ENCODE measurements around the gene S100A8. TPM values are rescaled to one million over a fixed set of nuclear protein-coding genes. Genes with fewer than 3 reads are reported as not detected.

The S100A8 gene
- total RNA-seq, 1 experiment from 2014 or later: 1.4 TPM

- Histone ChIP-seq H2AFZ (ENCODE audit: low read depth, low read length, poor library complexity, severe bottlenecking) (no peak overlapping the region), H3K36me3 (ENCODE audit: control insufficient read depth in 1 of 2, insufficient read depth in 2 of 2, low read length in 2 of 2) (no peaks in the 10 kb centered on the region), H3K27me3 (ENCODE audit: insufficient read depth, low read length) (peaks cover 54% of the 10 kb centered on the region), H3K4me1 (ENCODE audit: control insufficient read depth in 1 of 2, insufficient read depth in 2 of 2, low read length in 2 of 2) (no peaks in the 10 kb centered on the region), H3K27ac (ENCODE audit: low read depth, low read length) (no peak overlapping the region), H3K79me2 (ENCODE audit: insufficient read depth, low read length) (no peaks in the 10 kb centered on the region), H3K9ac (ENCODE audit: low read length) (no peak overlapping the region), H3K9me3 (ENCODE audit: control insufficient read depth in 1 of 2, insufficient read depth in 1 of 2, low read depth in 1 of 2, low read length in 2 of 2) (no peaks in the 10 kb centered on the region), H4K20me1 (ENCODE audit: insufficient read depth) (no peaks in the 10 kb centered on the region), H3K4me2 (ENCODE audit: low read length) (no peak overlapping the region), H3K9me2 (ENCODE audit: insufficient read depth) (no peaks in the 10 kb centered on the region), H3K4me3 (replicated peaks in 1 of 2; ENCODE audit: low read depth in 1 of 2, low read length in 2 of 2) (no peak overlapping the region)
- intact Hi-C loops (cut with micrococcal nuclease): loop anchor here (5.0 kb wide), 1 partner anchor 96 kb away; no protein-coding TSS in a partner anchor
- BruUV-seq (replicated peaks): no TSS peak
- ChIA-PET POLR2A (no interaction called here), RAD21 (ENCODE audit: low non-redundant PET in 1 of 2, low total read pairs in 2 of 2, uncharacterized antibody in 2 of 2, unreplicated experiment in 2 of 2) (no interaction called here), CTCF (no interaction called here)
- ATAC-seq (no peak), DNase-seq (ENCODE audit: low read depth, low spot score) (no peak)
- TF ChIP-seq POLR2A (IDR thresholded peaks at IDR 0.05; ENCODE audit: borderline replicate concordance, extremely low read depth, insufficient read depth, insufficient read length): no peak
- TF ChIP-seq, protein P1, sequence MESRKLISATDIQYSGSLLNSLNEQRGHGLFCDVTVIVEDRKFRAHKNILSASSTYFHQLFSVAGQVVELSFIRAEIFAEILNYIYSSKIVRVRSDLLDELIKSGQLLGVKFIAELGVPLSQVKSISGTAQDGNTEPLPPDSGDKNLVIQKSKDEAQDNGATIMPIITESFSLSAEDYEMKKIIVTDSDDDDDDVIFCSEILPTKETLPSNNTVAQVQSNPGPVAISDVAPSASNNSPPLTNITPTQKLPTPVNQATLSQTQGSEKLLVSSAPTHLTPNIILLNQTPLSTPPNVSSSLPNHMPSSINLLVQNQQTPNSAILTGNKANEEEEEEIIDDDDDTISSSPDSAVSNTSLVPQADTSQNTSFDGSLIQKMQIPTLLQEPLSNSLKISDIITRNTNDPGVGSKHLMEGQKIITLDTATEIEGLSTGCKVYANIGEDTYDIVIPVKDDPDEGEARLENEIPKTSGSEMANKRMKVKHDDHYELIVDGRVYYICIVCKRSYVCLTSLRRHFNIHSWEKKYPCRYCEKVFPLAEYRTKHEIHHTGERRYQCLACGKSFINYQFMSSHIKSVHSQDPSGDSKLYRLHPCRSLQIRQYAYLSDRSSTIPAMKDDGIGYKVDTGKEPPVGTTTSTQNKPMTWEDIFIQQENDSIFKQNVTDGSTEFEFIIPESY (IDR thresholded peaks at IDR 0.05; ENCODE audit: extremely low read depth, insufficient replicate concordance, low read length): no peak
- no peak for TF ChIP-seq EZH2 (IDR thresholded peaks at IDR 0.05)
- TF ChIP-seq, protein P2, sequence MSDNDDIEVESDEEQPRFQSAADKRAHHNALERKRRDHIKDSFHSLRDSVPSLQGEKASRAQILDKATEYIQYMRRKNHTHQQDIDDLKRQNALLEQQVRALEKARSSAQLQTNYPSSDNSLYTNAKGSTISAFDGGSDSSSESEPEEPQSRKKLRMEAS (IDR thresholded peaks at IDR 0.05): no peak
- TF ChIP-seq SRF (IDR thresholded peaks at IDR 0.05; ENCODE audit: low read depth): no peak
- no peak for TF ChIP-seq ZFX (IDR thresholded peaks at IDR 0.05)
- TF ChIP-seq, protein P3, sequence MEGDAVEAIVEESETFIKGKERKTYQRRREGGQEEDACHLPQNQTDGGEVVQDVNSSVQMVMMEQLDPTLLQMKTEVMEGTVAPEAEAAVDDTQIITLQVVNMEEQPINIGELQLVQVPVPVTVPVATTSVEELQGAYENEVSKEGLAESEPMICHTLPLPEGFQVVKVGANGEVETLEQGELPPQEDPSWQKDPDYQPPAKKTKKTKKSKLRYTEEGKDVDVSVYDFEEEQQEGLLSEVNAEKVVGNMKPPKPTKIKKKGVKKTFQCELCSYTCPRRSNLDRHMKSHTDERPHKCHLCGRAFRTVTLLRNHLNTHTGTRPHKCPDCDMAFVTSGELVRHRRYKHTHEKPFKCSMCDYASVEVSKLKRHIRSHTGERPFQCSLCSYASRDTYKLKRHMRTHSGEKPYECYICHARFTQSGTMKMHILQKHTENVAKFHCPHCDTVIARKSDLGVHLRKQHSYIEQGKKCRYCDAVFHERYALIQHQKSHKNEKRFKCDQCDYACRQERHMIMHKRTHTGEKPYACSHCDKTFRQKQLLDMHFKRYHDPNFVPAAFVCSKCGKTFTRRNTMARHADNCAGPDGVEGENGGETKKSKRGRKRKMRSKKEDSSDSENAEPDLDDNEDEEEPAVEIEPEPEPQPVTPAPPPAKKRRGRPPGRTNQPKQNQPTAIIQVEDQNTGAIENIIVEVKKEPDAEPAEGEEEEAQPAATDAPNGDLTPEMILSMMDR (IDR thresholded peaks at IDR 0.05 in 2 of 3, conservative IDR thresholded peaks at IDR 0.05 in 1 of 3; ENCODE audit: borderline replicate concordance in 1 of 3, insufficient read depth in 1 of 3, low read depth in 2 of 3, low read length in 2 of 3): no peak
- TF ChIP-seq CBX3 (IDR thresholded peaks at IDR 0.05; ENCODE audit: low read depth): no peak
- no peak for TF ChIP-seq FOSL1 (IDR thresholded peaks at IDR 0.05; ENCODE audit: low read depth)
- TF ChIP-seq RAD21 (IDR thresholded peaks at IDR 0.05; ENCODE audit: low read depth): no peak
- TF ChIP-seq ZNF274 (IDR thresholded peaks at IDR 0.05; ENCODE audit: low read depth, low read length): no peak
- no peak for TF ChIP-seq CEBPB (IDR thresholded peaks at IDR 0.05; ENCODE audit: low read depth)
- TF ChIP-seq EZH2phosphoT487 (IDR thresholded peaks at IDR 0.05; ENCODE audit: borderline replicate concordance): no peak
- TF ChIP-seq JUND (IDR thresholded peaks at IDR 0.05): no peak
These were observed 10.6 kb upstream of the S100A8 start for GRCh38 chr1:153401461-153401860.

Data from HCT116 (cell line).